Superior temporal gyrus (tissue), 1 donor: ENCODE results near the gene TNS1.

Experiments used
- DNase-seq: peaks from one replicate; pipeline ENCODE4 v3.0.0-alpha.2; 2016; ENCODE audit errors: extremely low spot score

The TNS1 gene

GRCh38 chr2:218015586-218016521 is 13.1 kb upstream of the TNS1 start:
- no peak for DNase-seq

- no peak for DNase-seq
These were observed 12.2 kb upstream of the TNS1 start for GRCh38 chr2:218014706-218015585.

GRCh38 chr2:218013289-218013688 is 10.5 kb upstream of the TNS1 start:
- DNase-seq = no peak

GRCh38 chr2:218012284-218012683 is 9.5 kb upstream of the TNS1 start:
- no peak for DNase-seq

- DNase-seq = no peak
These were observed 8.9 kb upstream of the TNS1 start for GRCh38 chr2:218011653-218012040.

GRCh38 chr2:218010984-218011652 is 8.3 kb upstream of the TNS1 start:
- DNase-seq = no peak

GRCh38 chr2:218010140-218010983 is 7.6 kb upstream of the TNS1 start:
- DNase-seq = no peak

- no peak for DNase-seq
These were observed 7.0 kb upstream of the TNS1 start for GRCh38 chr2:218009765-218010139.

- DNase-seq = no peak
These were observed 6.4 kb upstream of the TNS1 start for GRCh38 chr2:218009231-218009630.

- no peak for DNase-seq
These were observed 5.6 kb upstream of the TNS1 start for GRCh38 chr2:218008060-218009040.

- DNase-seq = no peak
These were observed 3.9 kb upstream of the TNS1 start for GRCh38 chr2:218006741-218007140.

GRCh38 chr2:218005486-218005885 is 2.7 kb upstream of the TNS1 start:
- no peak for DNase-seq

- DNase-seq = no peak
These were observed 2.2 kb upstream of the TNS1 start for GRCh38 chr2:218005028-218005427.

- DNase-seq = no peak
These were observed 1.2 kb upstream of the TNS1 start for GRCh38 chr2:218003981-218004419.

- DNase-seq = no peak
These were observed 618 bp upstream of the TNS1 start for GRCh38 chr2:218003281-218003944.

- DNase-seq = no peak
These were observed 501 bp downstream of the TNS1 start for GRCh38 chr2:218002143-218002844.

GRCh38 chr2:218001629-218002028 is 1.2 kb downstream of the TNS1 start:
- no peak for DNase-seq

- no peak for DNase-seq
These were observed 2.7 kb downstream of the TNS1 start for GRCh38 chr2:218000136-218000535.

GRCh38 chr2:217999595-217999959 is 3.2 kb downstream of the TNS1 start:
- no peak for DNase-seq
